Upper lobe of left lung (tissue), 4 donors: ENCODE measurements around the gene PRKAG2.

ENCODE experiments used
- CTCF ChIP-seq, 6 experiments: fragments of 450-650 bp in 4 of 6; fragments of 200-600 bp in 2 of 6; sonication (generic) in 2 of 6; IDR thresholded peaks; one replicate each; pipeline ENCODE4 v1.5.1; 2016 to 2019; ENCODE audit warnings: antibody characterized with exemption in 6 of 6
- EP300 ChIP-seq, 4 donors: sonication (generic); formaldehyde crosslinking; IDR thresholded peaks; one replicate each; pipeline ENCODE4 v1.5.1; 2017; ENCODE audit warnings: antibody characterized with exemption in 4 of 4, control low read depth in 2 of 4

GRCh38 chr7:151866761-151867655, 9.9 kb downstream of the PRKAG2 start:
- TF ChIP-seq CTCF (IDR thresholded peaks at IDR 0.05) (no peak), EP300 (IDR thresholded peaks at IDR 0.05) (no peak)
